ENCODE data around the gene PRPF18. TPM values are rescaled to one million over a fixed set of nuclear protein-coding genes. Genes with fewer than 3 reads are reported as not detected.

PRPF18 gene
- total RNA-seq, 2 experiments from 2014 or later = 21.9 to 25.1 TPM

DNA sequence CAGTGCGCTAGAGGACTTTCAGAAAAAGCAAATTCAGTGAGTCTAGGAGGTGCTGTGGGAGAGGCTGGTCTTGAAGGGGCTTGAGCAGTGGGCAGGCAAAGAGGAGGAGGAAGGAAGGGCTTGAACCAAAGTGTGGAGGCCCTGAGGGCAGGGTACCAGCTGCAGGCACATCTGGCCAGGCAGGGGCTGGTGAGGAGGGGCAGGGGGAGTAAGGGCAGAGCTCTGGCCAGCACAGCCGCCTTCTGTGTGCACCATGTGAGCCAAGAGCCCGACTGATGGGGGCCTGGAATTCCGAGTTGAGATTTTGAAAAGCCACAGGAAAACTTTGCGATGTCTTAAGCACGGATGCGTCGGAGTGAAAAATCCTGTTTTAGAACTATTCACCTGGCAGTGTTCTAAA, 74.5 kb downstream of the PRPF18 start:
- no peak overlapping the region for H3K4me3 Mint-ChIP-seq
- H3K9me3 Mint-ChIP-seq = no peaks in the 10 kb centered on the region
- POLR2A ChIA-PET = interaction anchor here (0.6 kb wide), 1 partner anchor 74 kb away, joined by 3 read pairs; no protein-coding TSS in a partner anchor
- H3K27ac Mint-ChIP-seq = no peak overlapping the region
- no peaks in the 10 kb centered on the region for H3K27me3 Mint-ChIP-seq
- DNase-seq = no peak
- intact Hi-C loops (cut with micrococcal nuclease) = no loop called here
- CTCF ChIA-PET = interaction anchor here (0.6 to 3.0 kb wide), 3 partner anchors 14 to 122 kb away, joined by 4 to 38 read pairs (median 18); no protein-coding TSS in a partner anchor
- H3K36me3 Mint-ChIP-seq = no peaks in the 10 kb centered on the region
- peaks cover 9% of the 10 kb centered on the region for H3K4me1 Mint-ChIP-seq (ENCODE audit: low read depth)

GRCh38 chr10:13665516-13666262, 78.9 kb downstream of the PRPF18 start:
- intact Hi-C loops (cut with micrococcal nuclease) = no loop called here
- Mint-ChIP-seq H3K4me1 (ENCODE audit: low read depth) (no peaks in the 10 kb centered on the region), H3K27me3 (no peaks in the 10 kb centered on the region), H3K36me3 (peaks cover 3% of the 10 kb centered on the region), H3K4me3 (no peak overlapping the region), H3K27ac (no peak overlapping the region), H3K9me3 (no peaks in the 10 kb centered on the region)
- no peak for DNase-seq
- CTCF ChIA-PET = interaction anchor here (0.6 to 1.0 kb wide), 2 partner anchors 110 to 112 kb away, joined by 3 read pairs; no protein-coding TSS in a partner anchor
- POLR2A ChIA-PET = no interaction called here

DNA sequence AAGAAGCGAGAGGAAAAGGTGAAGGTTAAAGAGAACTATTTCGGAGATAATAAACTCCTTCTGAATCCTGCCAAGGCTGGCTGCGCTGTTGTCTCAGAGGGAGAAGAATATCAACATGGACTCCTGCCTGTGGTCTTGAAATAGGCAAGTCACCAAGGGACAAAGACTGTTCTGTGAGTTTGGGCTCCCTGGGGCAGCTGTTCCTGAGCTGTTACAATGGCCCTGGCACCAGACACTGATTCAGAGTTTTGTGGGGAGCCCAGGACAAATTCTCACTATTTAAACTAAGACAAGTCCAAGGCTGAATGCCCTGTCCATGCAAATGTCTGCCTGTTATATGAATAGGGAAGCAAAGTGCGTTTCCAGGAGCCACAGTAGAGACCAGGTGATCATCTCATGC, 81.4 kb downstream of the PRPF18 start:
- no peak overlapping the region for H3K4me3 Mint-ChIP-seq
- intact Hi-C loops (cut with micrococcal nuclease) = no loop called here
- POLR2A ChIA-PET = no interaction called here
- CTCF ChIA-PET = interaction anchor here (0.7 to 1.3 kb wide), 2 partner anchors 8 to 424 kb away, joined by 3 read pairs; no protein-coding TSS in a partner anchor
- no peak for DNase-seq
- peaks cover 3% of the 10 kb centered on the region for H3K36me3 Mint-ChIP-seq
- no peaks in the 10 kb centered on the region for H3K4me1 Mint-ChIP-seq (ENCODE audit: low read depth)
- H3K27ac Mint-ChIP-seq = no peak overlapping the region
- no peaks in the 10 kb centered on the region for H3K9me3 Mint-ChIP-seq
- no peaks in the 10 kb centered on the region for H3K27me3 Mint-ChIP-seq

DNA sequence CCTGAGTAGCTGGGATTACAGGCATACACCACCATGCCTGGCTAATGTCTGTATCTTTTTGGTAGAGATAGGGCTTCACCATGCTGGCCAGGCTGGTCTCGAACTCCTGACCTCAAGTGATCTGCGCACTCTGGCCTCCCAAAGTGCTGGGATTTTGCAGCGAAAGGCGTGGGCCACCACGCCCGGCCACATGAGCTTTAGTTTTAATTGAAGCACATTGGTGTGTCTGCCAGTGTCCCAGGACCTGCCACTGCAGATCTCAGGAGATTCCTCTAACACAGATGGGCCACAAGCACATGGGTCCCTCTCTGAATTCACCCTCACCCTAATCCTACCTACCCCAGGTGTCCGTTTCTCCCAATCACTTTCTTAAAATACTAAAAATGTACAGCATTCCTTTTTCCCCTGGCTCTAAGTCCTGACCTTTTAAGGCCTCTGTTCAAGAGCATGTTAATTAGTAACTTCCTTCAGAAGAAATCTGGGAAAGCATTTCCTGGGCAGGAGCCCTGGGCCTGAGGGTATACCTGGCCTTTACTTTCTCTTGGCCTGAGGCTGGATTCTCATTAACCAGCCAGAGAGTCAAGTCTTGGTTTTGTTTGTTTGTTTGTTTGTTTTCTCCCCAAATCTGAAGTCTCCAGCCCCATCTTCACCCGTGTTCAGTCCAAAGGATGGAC, 82.6 kb downstream of the PRPF18 start:
- Mint-ChIP-seq H3K27ac (no peak overlapping the region), H3K4me3 (no peak overlapping the region), H3K9me3 (no peaks in the 10 kb centered on the region), H3K36me3 (peaks cover 3% of the 10 kb centered on the region), H3K27me3 (no peaks in the 10 kb centered on the region), H3K4me1 (ENCODE audit: low read depth) (no peaks in the 10 kb centered on the region)
- intact Hi-C loops (cut with micrococcal nuclease) = no loop called here
- POLR2A ChIA-PET = no interaction called here
- DNase-seq = no peak
- CTCF ChIA-PET = no interaction called here

DNA sequence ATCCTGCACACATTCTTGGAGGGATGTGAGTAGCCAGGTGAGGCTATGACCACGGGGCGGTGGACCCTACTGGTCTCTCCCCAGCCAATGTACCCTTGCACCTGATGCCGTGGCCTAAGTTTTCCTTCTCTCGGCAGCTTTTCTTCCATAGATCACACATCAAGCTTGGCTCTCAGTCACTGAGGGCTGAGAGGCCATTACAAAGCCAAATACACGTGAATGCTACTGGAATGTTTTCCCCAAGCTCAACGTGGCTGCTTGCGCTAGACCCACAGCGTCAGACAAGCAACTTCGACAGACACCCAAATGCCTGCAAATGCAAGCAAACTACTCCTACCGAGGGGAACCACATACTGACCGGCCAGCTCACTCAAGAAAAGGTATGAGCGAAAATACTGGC, 83.1 kb downstream of the PRPF18 start:
- ChIA-PET POLR2A (no interaction called here), CTCF (no interaction called here)
- Mint-ChIP-seq H3K4me3 (no peak overlapping the region), H3K27me3 (no peaks in the 10 kb centered on the region), H3K4me1 (ENCODE audit: low read depth) (no peaks in the 10 kb centered on the region), H3K36me3 (peaks cover 3% of the 10 kb centered on the region), H3K27ac (no peak overlapping the region), H3K9me3 (no peaks in the 10 kb centered on the region)
- DNase-seq = no peak
- intact Hi-C loops (cut with micrococcal nuclease) = no loop called here

DNA sequence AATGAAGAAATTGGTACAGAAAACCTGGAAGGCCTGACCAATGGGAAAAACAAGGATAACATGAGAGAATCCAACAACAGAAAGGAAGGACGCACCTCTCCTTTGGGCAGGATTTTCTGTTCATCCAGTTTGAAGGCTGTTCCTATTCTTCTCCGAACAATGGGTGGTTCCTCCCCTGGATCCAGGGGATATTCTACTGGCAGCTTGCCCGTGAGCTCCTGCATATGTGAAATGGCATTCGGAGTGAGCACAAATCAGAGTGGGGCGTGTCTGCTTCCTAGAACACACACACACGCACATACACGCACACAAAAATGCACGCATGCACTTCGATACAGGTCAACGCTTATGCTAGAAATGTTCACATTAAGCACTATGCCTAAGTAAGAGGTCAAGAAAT, 83.5 kb downstream of the PRPF18 start:
- Mint-ChIP-seq H3K36me3 (peaks cover 3% of the 10 kb centered on the region), H3K4me1 (ENCODE audit: low read depth) (no peaks in the 10 kb centered on the region), H3K27ac (no peak overlapping the region), H3K27me3 (no peaks in the 10 kb centered on the region), H3K9me3 (no peaks in the 10 kb centered on the region), H3K4me3 (no peak overlapping the region)
- no peak for DNase-seq
- POLR2A ChIA-PET = no interaction called here
- intact Hi-C loops (cut with micrococcal nuclease) = no loop called here
- CTCF ChIA-PET = no interaction called here

DNA sequence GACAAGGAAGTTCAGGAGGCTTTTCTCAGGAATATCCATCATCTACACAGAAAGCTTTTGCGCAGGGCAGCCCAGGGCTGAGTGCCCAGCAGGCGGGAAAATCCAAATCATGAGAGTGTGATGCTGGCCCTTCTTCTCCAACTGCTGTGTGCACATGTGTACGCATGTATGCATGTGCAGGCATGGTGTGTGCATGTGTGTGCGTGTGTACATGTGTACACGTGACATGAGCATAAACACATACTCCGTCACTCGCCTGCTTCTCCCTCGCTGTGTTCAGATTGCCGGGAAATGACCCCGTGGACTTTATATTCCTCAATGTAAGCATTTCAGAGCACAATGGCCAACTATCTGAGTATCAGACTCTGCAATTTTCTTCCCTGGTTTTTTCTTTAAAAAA, 85.1 kb downstream of the PRPF18 start:
- Mint-ChIP-seq H3K9me3 (no peaks in the 10 kb centered on the region), H3K36me3 (peaks cover 3% of the 10 kb centered on the region), H3K4me3 (no peak overlapping the region), H3K27me3 (peaks cover 2% of the 10 kb centered on the region), H3K4me1 (ENCODE audit: low read depth) (no peaks in the 10 kb centered on the region), H3K27ac (no peak overlapping the region)
- ChIA-PET POLR2A (no interaction called here), CTCF (interaction anchor here (0.9 kb wide), 1 partner anchor 12 kb away, joined by 3 read pairs; no protein-coding TSS in a partner anchor)
- DNase-seq = no peak
- intact Hi-C loops (cut with micrococcal nuclease) = no loop called here

DNA sequence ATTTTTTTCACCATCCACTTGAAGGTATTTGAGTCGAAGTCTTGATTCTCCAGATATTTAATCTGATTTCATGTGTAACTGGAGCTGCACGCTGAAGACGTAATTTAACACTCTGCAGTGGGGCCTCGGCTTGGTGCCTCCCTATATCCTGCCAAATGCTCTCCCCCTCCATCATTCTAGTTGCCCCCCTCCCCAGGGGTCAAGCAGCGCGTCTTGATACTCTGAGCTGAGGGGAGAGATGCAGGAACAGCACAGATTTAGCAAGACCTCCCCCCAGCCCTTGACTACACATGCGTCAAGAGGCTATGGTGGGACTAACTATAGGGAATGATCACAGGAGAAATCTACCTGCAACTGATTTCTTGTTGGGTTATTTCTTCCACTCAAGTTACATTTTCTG, 85.8 kb downstream of the PRPF18 start:
- ChIA-PET CTCF (no interaction called here), POLR2A (no interaction called here)
- Mint-ChIP-seq H3K27ac (no peak overlapping the region), H3K27me3 (peaks cover 8% of the 10 kb centered on the region), H3K9me3 (no peaks in the 10 kb centered on the region), H3K36me3 (peaks cover 3% of the 10 kb centered on the region), H3K4me3 (no peak overlapping the region), H3K4me1 (ENCODE audit: low read depth) (no peaks in the 10 kb centered on the region)
- DNase-seq = no peak
- intact Hi-C loops (cut with micrococcal nuclease) = no loop called here

- CTCF ChIA-PET = no interaction called here
Observed at GRCh38 chr10:13673156-13673555, 86.4 kb downstream of the PRPF18 start.

DNA sequence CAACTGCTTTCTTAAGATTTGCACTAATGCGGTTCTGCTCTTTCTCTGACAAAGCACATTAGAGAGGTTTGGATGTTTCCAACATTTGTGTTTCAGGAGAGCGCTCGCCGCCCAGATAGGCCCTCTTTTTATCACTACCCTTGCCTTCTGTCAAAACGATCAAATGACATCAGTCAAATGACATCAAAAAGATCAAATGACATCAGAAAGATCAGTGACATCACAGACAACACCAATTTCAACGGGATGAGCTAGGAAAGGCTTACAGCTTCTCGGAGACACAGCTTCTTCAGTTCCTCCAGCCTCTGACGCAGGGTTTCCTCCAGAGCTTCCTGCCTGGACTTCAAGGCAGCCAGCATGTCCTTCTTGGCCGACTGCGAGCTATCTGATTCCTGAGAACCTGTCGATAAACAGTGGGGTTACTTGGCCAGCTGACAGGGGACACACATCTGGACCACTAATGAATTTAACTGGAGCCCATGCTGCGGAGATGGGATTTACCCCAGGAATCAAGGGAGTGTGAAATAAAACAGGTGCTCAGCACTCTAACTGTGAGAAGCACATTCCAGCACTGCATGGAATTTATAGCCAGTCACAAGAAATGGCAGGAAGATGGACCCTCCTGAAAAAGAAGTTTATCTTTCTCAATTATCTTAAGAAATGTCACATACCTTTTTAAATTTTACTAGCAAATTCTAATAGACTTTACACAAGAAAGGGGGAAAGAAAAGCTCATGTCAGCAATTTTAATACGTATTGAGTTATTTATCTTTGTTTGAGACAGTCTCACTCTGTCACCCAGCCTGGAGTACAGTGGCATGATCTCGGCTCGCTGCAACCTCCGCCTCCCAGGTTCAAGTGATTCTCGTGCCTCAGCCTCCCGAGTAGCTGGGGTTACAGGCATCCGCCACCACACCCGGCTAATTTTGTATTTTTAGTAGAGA, 88.2 kb downstream of the PRPF18 start:
- Mint-ChIP-seq H3K9me3 (no peaks in the 10 kb centered on the region), H3K27ac (no peak overlapping the region), H3K4me3 (no peak overlapping the region), H3K27me3 (peaks cover 12% of the 10 kb centered on the region), H3K4me1 (ENCODE audit: low read depth) (no peaks in the 10 kb centered on the region), H3K36me3 (peaks cover 3% of the 10 kb centered on the region)
- ChIA-PET POLR2A (no interaction called here), CTCF (interaction anchor here (0.7 kb wide), 1 partner anchor 525 kb away, joined by 3 read pairs; no protein-coding TSS in a partner anchor)
- intact Hi-C loops (cut with micrococcal nuclease) = no loop called here
- no peak for DNase-seq

More at GRCh38 chr10:13673156-13673555, 86.4 kb downstream of the PRPF18 start:
- H3K36me3 Mint-ChIP-seq = peaks cover 3% of the 10 kb centered on the region
- no peak for DNase-seq
- no peak overlapping the region for H3K4me3 Mint-ChIP-seq
- POLR2A ChIA-PET = no interaction called here
- no peaks in the 10 kb centered on the region for H3K9me3 Mint-ChIP-seq
- H3K27me3 Mint-ChIP-seq = peaks cover 8% of the 10 kb centered on the region
- intact Hi-C loops (cut with micrococcal nuclease) = no loop called here
- no peaks in the 10 kb centered on the region for H3K4me1 Mint-ChIP-seq (ENCODE audit: low read depth)
- no peak overlapping the region for H3K27ac Mint-ChIP-seq

GRCh38 chr10:13678101-13678843, 91.5 kb downstream of the PRPF18 start:
- Mint-ChIP-seq H3K4me1 (ENCODE audit: low read depth) (no peaks in the 10 kb centered on the region), H3K27me3 (peaks cover 12% of the 10 kb centered on the region), H3K4me3 (no peak overlapping the region), H3K27ac (no peak overlapping the region), H3K9me3 (no peaks in the 10 kb centered on the region), H3K36me3 (no peaks in the 10 kb centered on the region)
- POLR2A ChIA-PET = no interaction called here
- CTCF ChIA-PET = no interaction called here
- no peak for DNase-seq
- intact Hi-C loops (cut with micrococcal nuclease) = no loop called here
